NCI-H82 treated with DMSO at 0.1 percent for 48 hours (cell line): Measurements from ENCODE around the gene FOLR2.
"Not testable (repeated sequence)": the region's sequence is repeated elsewhere in the genome, so short reads cannot be mapped to it uniquely, and the experiment has no call there.

ENCODE experiments used
- DNase-seq: peaks from one replicate; lab custom pipeline; 2025; ENCODE audit not compliant: unreplicated experiment; lab: John Stamatoyannopoulos, UW

Gene FOLR2

GRCh38 chr11:72266960-72267359 is 50.4 kb downstream of the FOLR2 start:
- DNase-seq, result not testable (repeated sequence)

GRCh38 chr11:72267956-72268617 is 51.5 kb downstream of the FOLR2 start:
- DNase-seq, result no peak
